CD1c-positive myeloid dendritic cell (primary cell): ENCODE results near the gene DOCK9.
"Not testable (repeated sequence)": the region's sequence is repeated elsewhere in the genome, so short reads cannot be mapped to it uniquely, and the experiment has no call there.

Source experiments
- DNase-seq: peaks from one replicate; pipeline ENCODE4 v3.0.0-alpha.2; 2016; ENCODE audit errors: extremely low spot score

Gene DOCK9

DNA sequence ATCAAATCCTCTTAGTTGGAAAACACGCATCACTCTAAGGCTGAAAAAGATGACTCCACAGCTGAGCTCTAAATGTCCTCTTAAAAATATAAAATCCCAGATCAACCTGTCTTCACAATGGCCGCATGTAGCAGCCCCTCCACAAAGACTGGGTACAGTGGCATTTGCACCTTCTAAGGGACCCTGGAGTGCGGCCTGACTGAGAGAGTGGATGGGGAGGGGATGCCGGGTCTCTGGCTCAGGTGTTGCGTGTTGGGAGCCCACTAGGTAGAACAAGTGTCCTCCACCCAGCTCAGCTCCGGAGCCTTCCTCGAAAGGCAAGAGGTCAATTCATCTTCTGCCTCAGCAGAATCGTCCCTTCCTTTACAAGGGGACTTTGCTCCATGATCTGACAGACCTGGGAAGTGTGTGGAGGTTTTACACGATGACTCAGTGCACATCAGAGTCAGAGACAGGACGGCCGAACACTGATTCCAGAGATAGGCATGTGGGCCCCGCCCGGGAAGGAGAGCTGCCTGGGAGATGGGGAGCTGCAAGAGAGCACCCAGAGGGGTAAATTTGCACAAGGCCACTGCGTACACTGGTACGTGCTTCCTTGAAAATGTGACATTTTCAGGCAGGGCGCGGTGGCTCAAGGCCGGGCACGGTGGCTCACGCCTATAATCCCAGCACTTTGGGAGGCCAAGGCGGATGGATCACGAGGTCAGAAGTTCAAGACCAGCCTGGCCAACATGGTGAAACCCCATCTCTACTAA is 201.8 kb downstream of the DOCK9 start:
- no peak for DNase-seq

DNA sequence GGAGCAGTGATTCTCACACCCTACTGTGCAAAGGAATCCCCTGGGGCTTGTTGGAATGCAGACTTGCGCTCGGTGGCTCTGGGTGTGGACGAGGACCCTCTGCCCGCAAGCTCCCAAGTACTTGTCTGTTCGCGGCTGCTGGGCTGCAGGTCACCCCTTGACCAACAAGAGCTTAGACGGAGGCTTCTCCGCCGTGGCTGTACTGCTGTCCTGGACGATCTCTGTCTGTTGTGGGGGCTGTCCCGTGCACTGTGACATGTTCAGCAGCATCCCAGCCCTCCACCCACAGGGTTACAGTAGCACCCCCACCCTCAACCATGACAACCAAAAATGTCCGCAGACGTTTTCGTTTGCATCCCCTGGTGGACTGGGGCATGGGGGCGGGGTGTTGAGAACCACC is 202.5 kb downstream of the DOCK9 start:
- DNase-seq: no peak

DNA sequence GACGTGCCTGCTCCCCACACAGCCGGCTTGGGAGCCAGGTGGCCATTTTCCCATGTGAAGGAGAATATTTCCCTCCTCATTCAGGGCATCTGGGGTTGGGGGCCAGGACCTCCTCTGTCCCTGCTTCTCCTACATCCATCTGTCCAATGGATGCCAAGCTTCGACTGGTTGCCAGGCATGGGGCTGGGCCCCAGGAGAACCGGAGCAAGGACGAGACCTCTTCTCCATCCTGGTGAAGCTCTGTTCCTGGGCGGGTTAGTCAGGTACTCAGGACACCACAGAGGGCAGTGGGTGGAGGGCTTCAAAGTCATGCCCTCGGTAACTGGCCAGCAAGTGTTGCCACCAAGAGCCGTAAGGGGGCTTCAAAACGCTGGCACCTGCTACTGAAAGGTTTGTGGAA is 203.1 kb downstream of the DOCK9 start:
- no peak for DNase-seq

DNA sequence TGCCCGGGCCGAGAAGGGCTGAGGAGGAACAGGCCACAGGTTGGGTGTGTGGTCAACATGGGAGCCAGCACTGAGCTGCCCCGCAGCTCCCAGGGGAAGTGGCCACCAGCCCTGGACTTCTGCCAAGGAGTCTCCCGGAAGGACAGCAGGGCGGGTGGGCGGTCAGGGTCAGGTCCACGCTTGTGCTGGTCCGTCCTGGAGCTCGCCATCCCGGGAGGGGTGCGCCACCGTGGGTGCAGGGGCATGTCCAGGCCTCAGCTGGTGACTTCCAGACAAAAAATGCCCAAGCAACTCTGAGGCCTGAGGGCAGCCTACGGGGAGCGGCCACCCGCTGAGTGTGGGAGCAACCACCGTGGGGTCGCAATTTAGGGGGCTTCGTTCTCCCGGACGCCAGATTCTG is 203.9 kb downstream of the DOCK9 start:
- no peak for DNase-seq

DNA sequence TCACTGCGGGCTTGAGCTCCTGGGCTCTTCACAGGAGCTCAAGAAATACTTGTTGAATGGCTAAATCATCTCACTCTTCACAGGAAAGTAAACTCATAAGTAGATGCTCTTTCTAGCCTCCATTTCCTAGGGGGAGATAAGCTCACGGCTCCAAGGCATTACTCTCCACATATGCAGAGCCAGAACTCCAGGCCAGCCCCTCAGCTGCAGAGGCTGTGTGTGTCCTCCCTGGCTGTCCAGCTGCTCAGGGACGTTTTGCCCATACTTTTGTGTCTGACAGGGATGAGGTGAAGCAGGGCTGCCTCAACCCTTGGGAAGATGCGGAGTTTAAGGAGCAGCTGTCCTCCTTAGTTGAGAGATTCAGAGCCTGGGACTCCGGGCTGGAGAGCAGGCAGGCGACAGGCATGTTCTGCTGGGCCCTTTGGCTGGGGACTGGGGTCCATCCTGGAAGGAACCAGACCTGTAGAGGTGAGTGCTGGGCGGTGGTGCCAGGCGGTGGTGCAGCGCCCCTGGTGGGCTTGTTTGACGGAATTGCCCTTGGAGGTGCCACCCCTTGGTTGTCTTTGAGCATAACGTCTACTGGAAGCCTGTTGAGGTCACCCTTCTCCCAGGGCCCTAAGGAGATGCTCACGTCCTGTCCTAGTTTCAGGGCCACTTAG is 204.9 kb downstream of the DOCK9 start:
- DNase-seq: no peak

DNA sequence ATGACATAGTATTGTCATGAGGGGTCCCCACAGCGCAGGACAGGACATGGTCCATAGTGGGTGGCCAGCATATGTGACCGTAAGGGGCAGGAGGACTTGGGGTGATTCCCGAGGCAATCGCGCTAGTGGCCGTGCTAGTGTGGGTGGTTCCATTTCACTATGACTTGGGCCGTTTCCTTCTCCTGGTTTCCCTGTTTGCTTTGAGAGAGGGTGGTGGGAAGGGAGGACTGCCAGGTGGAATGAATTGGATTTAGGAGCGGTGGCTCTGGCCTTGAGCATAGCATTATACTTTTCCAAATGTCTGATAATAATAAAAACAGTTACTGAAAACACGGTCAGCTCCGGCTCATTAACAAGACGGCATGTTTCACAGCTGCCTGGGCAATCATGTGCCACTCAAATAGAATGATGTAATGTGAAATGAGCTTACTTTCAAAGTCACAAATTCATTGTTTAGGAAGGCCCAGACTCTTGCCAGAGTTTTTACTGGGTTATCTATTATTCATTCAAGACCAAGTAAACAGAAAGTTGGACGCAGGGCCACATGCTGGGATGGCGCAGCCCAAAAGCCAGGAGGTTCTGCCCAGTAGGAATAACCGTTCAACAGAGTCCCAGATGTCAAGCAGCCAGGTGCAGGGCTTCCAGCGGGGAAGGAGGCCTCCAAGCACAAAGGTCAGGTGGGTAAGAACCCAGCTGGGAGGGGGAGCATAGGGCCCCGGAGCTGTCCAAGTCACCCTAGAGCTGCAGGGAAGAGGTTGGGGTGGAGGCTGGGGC is 205.8 kb downstream of the DOCK9 start:
- DNase-seq: no peak

DNA sequence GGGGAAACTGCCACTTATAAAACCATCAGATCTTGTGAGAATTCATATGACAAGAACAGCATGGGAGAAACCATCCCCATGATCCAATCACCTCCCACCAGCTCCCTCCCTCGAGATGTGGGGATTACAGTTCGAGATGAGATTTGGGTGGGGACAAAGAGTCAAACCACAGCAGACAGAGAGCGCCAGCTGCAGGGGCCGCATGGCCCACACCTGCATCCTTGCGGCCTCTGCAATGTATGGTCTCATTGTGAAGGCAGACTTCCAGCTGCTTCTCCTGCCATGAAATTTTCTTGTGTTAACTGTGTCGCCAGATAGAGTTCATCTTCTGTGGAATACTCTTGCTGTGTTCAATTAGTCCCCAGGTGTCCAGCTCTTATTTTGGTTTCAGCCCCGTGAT is 208.1 kb downstream of the DOCK9 start:
- no peak for DNase-seq

DNA sequence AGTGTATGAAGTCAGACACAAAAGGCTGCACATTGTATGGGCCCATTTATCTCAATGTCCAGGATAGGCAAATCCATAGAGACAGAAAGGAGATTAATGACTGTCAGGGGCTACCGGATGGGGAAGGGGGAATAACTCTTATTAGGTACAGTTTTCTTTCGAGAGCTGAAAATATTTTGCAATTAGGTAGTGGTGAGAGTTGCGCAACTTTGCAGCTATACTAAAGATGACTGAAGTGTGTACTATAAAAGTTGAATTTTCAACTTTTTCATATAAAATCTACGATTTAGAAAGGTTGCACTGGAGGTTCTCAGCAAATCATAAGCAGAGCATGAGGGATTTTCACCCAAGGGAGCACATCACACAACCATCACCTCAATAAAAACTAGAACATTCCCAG is 209.3 kb downstream of the DOCK9 start:
- no peak for DNase-seq

DNA sequence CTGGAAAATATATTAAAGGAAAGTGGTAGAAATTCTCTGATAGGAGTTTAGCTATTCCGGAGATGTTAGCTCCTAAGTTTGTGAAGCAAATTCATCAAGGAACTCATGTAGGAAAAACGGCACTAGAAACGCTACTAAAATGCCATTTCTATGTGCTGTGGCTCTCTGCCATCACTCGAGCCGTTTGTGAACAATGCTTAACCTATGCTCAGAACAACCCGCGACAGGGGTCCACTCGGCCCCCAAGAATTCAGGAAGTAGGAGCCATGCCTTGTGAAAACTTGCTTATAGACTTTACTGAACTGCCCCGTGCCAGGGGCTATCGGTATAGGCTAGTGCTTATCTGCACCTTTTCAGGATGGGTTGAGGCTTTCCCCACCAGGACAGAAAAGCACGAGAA is 211.2 kb downstream of the DOCK9 start:
- no peak for DNase-seq

DNA sequence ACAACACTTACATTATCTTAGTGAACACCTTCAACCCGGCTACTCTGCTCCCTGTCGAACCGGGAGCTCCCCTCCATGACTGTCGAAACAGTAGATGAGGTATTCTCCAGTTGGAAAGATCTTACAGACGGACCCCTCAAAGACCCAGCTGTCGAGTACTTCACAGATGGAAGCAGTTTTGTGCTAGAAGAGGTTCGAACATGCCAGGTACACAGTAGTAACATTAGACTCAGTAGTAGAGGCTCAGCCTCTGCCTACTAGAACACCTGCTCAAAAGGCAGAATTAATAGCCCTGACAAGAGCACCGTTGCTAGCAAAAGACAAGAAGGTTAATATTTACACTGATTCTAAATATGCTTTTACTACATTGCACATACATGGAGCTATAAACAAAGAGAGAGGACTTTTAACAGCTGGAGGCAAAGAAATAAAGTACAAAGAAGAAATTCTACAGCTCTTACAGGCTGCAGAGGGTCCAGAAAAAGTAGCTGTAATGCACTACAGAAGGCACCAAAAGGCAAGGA is 211.8 kb downstream of the DOCK9 start:
- DNase-seq: no peak

DNA sequence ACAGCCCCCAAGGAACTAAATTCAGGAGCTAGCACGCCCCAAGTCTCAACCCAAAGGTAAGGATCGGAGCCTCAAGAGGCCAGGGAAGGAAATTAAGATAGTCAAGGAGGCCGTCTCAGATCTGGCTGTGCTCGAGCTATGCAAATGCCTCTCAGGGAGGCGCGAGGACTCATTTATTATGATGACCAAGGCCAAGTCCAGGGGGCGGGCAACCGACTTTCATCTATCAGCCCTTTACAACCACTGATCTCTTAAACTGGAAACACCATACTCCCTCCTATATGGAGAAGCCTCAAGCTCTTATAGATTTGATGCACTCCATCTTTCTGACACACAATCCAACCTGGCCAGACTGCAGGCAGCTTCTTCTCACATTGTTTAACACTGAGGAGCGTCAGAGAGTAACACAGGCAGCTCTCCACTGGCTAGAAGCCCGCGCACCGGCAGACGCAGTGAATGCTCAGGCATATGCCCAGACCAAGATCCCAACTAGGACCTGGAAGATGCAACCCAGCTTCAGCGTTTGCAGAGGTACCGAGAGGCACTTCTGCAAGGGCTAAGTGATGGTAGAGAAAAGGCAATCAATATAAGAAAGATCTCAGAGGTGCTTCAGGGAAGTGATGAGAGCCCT is 215.8 kb downstream of the DOCK9 start:
- DNase-seq: no peak

DNA sequence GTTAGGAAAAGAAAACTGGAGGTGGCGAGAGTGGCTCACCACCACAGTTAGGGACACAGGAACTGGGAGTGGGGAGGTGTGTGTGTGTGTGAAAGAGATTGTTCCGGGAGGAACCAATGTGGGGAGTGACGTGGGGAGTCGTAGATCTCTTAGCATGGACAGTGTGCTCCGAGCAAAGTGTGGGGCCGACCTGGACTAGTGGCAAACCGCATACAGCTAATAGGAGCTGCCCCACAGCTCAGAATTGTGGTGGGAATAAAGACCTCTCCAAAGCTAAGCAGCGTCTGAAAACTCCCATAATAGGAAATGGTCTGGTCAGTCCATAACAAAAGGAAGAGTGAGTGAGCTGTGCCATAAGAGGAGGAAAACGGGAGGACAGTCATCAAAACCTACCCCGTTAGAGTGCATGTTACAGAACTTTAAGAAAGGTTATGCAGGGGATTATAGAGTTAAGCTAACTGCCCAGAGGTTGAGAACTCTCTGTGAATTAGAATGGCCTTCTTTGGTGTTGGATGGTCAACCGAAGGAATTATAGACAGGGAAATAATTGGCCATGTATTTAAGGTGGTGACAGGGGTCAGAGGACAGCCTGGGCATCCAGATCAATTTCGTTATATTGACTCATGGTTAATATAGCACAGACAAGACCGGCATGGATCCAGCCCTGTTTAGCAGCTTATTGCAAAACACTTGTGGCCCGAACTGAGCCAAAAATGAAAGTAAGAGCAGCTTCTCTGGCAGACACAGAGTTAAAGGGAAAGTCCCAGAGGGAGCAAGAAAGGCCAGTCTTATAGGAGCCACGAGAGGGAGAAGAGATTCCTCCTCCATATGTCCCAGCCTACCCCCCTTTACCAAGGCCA is 216.5 kb downstream of the DOCK9 start:
- DNase-seq: no peak

DNA sequence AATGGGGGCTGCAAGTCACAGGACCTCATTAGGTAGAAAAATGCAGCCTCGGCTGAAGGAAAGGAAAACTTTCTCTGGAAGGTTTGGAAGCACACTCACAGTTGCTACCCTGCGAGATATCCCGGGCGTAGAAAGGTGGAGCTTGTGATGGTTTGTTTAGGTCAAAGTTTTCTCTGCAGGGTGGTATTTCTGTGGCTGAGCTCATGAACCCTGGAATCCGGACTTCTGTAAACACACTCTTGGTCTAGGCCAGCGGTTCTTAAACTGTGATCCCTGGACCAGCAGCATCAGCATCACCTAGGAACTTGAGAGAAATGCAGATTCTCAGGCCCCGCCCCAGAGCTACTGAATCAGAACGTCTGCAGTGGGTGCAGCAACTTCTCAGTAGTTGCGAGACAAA is 222.1 kb downstream of the DOCK9 start:
- DNase-seq: no peak

DNA sequence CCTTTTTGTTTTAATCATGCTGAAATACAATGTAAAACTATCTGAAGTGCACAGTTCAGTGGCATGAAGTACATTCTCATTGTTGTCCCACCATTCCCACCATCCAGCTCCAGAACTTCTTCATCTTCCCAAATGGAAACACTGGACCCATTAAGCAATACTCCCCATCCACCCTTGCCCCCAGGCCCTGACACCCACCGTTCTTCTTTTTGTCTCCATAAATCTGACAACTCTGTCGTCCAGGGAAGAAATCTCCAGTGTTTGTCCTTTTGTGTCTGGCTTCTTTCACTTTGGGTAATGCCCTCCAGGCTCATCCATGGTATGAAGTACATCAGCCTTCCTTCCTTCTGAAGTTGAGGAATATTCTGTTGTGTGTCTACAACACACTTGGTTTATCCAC is 222.7 kb downstream of the DOCK9 start:
- DNase-seq: no peak

DNA sequence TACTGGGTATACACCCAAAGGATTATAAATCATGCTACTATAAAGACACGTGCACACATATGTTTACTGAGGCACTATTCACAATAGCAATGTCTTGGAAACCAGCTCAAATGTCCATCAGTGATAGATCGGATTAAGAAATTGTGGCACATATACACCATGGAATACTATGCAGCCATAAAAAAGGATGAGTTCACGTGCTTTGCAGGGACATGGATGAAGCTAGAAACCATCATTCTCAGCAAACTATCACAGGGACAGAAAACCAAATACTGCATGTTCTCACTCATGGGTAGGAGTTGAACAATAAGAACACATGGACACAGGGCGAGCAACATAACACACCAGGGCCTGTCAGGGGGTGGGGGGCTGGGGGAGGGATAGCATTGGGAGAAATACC is 223.4 kb downstream of the DOCK9 start:
- not testable (repeated sequence) for DNase-seq

DNA sequence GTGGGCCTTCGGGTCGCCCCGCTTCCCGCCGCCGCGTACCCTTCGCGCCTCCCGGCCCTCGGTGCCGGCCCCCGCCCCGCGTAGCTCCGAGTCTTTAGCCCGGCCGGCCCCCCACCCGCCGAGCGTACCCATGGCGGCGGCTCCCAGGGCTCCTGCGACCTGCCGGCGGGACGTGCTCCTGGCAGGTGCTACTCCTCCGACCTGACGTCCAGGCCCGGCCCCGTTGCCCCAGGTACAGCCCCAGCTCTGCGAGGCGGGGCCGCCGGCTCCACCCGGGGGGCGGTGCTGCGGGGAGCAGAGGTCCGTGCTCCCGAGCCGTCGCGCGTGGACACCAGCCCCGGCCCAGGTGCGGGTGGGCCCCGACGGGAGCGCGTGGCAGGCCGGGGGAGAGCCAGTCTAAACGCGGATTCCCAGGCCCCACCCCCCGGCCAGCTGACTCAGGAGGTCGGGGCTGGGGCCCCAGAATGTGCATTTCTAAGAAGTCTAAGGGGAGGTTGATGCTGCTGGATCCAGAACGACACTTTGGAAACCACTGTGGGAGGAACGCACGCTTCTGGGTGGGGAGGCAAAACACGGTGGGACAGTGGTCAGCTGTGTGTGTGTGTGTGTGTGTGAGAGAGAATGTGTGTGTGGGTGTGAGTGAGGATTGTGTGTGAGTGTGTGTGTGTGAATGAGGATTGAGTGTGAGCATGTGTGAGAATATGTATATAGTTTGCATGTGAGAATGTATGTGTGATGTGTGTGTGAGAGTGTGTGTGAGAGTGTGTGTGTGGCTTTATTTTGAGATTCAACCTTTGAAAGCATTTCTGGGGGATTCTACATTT is 225.2 kb downstream of the DOCK9 start, which contains the start of gene SLC15A1:
Gene SLC15A1 (minus strand): TSS at position 206 of the 824 bp plus-strand sequence. CDS start 74 bp downstream, at position 132.
- DNase-seq: no peak

DNA sequence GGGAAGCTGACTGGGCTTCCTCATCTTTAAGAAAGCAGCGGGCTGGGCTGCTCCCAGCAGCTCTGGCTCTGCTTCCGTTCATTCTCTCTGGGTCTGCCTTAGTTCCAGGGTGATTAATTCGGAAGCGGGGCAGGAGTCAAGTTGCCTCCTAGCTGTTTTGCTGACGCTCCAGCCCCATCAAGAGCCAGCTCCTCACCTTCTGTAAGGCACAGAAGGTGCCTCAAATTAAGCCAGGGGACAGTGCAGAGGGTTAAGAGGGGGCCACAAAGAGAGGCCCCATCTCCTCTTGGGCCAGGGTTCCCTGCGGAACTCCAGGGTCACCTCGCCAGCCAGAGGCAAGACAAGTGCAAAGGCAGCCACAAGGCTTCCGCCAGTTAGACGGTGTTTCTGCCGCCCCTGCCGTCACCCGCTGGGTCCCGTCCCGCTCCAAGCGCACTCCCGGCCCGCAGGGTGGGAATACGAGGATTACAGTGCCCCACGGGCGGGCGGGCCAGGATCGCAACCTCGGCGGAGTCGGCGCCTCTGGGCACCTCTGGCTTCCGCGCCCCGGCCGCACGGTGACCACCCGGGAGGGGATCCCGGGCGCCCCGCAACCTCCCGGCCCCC is 225.9 kb downstream of the DOCK9 start:
- no peak for DNase-seq

DNA sequence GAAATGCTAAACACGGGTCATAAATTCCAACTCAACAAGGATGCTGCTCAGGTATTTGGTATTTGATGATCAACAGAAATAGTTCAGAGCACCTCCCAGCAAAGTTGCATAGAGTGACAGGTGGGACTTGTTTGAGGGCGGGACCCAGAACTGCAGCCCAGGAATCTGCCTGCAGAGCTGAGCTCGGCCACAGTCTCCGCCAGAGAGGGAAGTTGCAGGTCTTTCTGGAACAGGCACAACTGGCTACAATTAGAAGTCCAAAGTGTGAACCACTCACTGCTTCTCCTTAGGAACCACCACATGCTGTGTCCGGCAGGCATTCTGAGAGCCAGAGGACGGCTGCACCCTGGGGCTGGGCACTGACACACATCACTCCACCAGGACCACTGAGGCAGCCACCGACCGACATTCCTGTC is 226.5 kb downstream of the DOCK9 start:
- DNase-seq: no peak

DNA sequence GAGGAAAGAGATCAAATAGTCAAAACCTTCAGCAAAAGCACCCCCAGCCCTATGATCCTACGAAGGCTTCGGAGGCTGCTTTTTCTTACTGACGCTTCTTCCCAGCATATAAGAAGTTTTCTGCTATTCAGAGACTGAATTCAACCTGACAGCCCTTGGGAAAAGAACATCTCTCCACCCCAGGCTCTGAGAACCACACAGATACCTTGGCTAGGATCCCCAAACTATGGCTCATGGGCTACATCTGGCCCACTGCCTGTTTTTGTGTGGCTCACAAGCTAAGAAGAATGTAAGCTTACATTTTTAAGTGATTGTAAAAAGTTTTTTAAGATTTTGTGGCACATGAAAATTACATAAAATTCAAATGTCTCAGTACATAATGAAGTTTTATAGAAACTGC is 228.4 kb downstream of the DOCK9 start:
- no peak for DNase-seq

DNA sequence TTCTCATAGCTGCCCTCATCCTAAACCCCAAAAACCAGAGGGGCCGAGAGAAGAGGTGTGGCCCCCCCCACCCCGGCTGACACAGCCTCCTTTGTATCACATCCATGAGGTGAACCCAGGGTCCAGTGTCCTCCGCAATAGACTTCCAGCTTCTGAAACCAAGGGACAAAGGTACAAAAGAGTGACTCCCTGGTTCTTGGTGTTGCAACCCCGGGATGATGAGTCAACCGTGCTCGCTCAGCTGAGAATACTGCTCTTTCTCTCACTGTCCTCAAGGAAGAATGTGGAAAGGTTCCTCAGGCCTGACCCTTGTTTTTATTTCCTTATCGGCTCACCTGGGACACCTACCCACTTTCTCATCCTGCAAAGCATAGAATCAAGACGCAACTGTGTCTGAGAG is 230.9 kb downstream of the DOCK9 start:
- DNase-seq: no peak
